T-cell (primary cell): ENCODE measurements around the gene SLC26A1. TPM values are rescaled to one million over a fixed set of nuclear protein-coding genes. Genes with fewer than 3 reads are reported as not detected.

Experiments used
- ATAC-seq, 4 experiments: fragments of 200-7000 bp in 3 of 4; fragments of 150-1000 bp in 1 of 4; cut with Tn5 transposase; replicated peaks in 1 of 4; 1 replicate in 3 of 4; 2 replicates in 1 of 4; pipeline ENCODE4 v1.10.0; 2021; ENCODE audit warnings: moderate library complexity in 3 of 4, mild to moderate bottlenecking in 2 of 4, moderate number of reproducible peaks in 1 of 4
- CTCF ChIA-PET, 2 donors: fragments of 300-600 bp; sonication (Branson Sonifier 250); formaldehyde crosslinking; loops; one replicate each; lab custom pipeline; 2022; ENCODE audit warnings: antibody characterized with exemption in 2 of 2; lab: Charles Lee
- POLR2A ChIA-PET, 2 donors: fragments of 300-600 bp; sonication (Branson Sonifier 250); formaldehyde crosslinking; loops; one replicate each; lab custom pipeline; 2022; ENCODE audit warnings: antibody characterized with exemption in 2 of 2; lab: Charles Lee
- DNase-seq, 35 experiments: peaks; one replicate each; pipeline versions ENCODE4 v3.0.0 to v3.0.0-alpha.2; 2013 to 2023
- H3K27ac ChIP-seq: one replicate; pipeline ENCODE4 v1.5.1; 2013; ENCODE audit warnings: low read length
- H3K27me3 ChIP-seq, 2 experiments: replicated peaks in 1 of 2; 1 replicate in 1 of 2; 2 replicates in 1 of 2; pipeline versions ENCODE4 v1.6.1 to v1.7.0; 2013; ENCODE audit warnings: low read length in 1 of 2, mixed read lengths in 1 of 2; ENCODE audit not compliant: control insufficient read depth in 2 of 2, insufficient read depth in 2 of 2; ENCODE audit errors: extremely low read depth in 1 of 2
- H3K36me3 ChIP-seq, 2 donors: 1 replicate in 1 of 2; 2 replicates in 1 of 2; pipeline versions ENCODE4 v1.6.1 to v1.7.0; 2013; ENCODE audit warnings: low read length in 1 of 2; ENCODE audit not compliant: control insufficient read depth in 2 of 2, insufficient read depth in 1 of 2; ENCODE audit errors: extremely low read depth in 1 of 2
- H3K4me1 ChIP-seq, 2 experiments: 1 replicate in 1 of 2; 2 replicates in 1 of 2; pipeline versions ENCODE4 v1.6.1 to v1.7.0; 2013; ENCODE audit warnings: low read length in 2 of 2, mixed read lengths in 1 of 2; ENCODE audit not compliant: insufficient read depth in 2 of 2, control insufficient read depth in 1 of 2; ENCODE audit errors: extremely low read depth in 1 of 2
- H3K4me3 ChIP-seq, 2 donors: 1 replicate in 1 of 2; 2 replicates in 1 of 2; pipeline versions ENCODE4 v1.5.1 to v1.7.0; 2013; ENCODE audit warnings: mild to moderate bottlenecking in 2 of 2, low read length in 1 of 2, moderate library complexity in 1 of 2; ENCODE audit not compliant: control insufficient read depth in 1 of 2; ENCODE audit errors: extremely low read depth in 1 of 2
- H3K9me3 ChIP-seq: 2 replicates; pipeline ENCODE4 v1.7.0; 2013
- H3K27ac Mint-ChIP-seq, 2 donors: one replicate each; pipeline ENCODE4 v1.8.0; 2020 to 2021; ENCODE audit warnings: mild to moderate bottlenecking in 2 of 2, mixed read lengths in 2 of 2
- H3K27me3 Mint-ChIP-seq, 2 donors: one replicate each; pipeline ENCODE4 v1.8.0; 2021 to 2022; ENCODE audit warnings: mixed read lengths in 2 of 2
- H3K36me3 Mint-ChIP-seq: one replicate; pipeline ENCODE4 v1.8.0; 2021; ENCODE audit warnings: mixed read lengths
- H3K4me1 Mint-ChIP-seq, 3 donors: one replicate each; pipeline ENCODE4 v1.8.0; 2020 to 2022; ENCODE audit warnings: mixed read lengths in 3 of 3, mild to moderate bottlenecking in 1 of 3
- H3K4me3 Mint-ChIP-seq, 3 donors: one replicate each; pipeline ENCODE4 v1.8.0; 2020 to 2022; ENCODE audit warnings: mild to moderate bottlenecking in 3 of 3, mixed read lengths in 3 of 3, moderate library complexity in 3 of 3
- H3K9me3 Mint-ChIP-seq, 3 donors: one replicate each; pipeline ENCODE4 v1.8.0; 2020 to 2022; ENCODE audit warnings: mixed read lengths in 3 of 3
- WGBS: methylation state at CpG from one replicate; pipeline ENCODE4 v1.1.5; 2013; ENCODE audit warnings: missing lambda C conversion rate; ENCODE audit not compliant: insufficient coverage; 5-methylcytosine and 5-hydroxymethylcytosine counted together
- total RNA-seq, 35 experiments: library from RNA in 6 of 35; stranded (reverse) in 6 of 35; fragments of 120-200 nt in 1 of 35; gene quantifications; one replicate each; pipeline versions ENCODE4 v1.2.1 to v1.2.4 and lab custom pipeline; 2013 to 2026

Gene SLC26A1
- total RNA-seq, 5 donors from 2014 or later (not counting 1 experiment from before 2014, with no cell fraction given): 0.16 to 1.5 (median 0.39) TPM; not detected in 1

DNA sequence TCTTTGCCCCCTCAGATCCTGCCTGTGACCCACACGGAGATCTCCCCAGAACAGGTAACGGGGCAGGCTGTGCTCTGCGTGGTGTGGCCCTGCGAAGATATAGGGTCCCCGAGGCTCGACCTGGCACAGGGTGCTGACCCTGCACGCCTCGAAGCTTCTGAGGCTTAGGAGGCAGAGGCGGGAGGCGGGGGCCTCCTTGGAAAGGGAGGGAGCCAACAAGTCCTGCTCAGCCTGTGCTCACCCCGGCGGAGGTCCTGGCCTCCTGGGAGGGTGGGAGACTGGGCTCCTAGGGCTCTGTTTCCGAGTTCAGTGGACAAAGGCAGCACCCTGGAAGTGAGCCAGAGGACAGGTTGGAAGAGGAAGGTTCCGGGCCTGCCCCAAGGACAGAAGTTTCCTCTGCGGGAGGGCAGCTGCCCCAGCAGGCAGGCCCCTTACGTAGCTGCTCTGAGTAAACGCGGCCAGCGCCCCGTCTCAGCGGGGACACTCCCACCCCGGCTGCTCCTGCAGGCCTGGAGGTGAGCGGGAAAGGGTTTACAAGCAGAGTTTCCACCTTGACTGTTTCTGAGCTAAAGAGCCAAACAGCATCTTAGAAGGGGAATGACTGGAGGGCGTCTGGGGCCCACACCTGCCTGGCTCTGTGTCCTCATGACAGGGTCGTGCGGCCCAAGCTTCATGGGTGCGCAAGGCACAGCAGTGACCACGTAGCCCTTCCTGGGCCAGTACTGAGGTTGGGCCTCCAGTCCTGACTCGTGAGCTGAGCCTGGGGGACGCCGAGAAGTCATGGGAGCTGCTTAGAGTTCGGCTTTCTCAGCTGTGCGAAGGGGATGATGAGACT, 44.9 kb downstream of the SLC26A1 start:
- ChIA-PET CTCF (no interaction called here), POLR2A (no interaction called here)
- DNase-seq (no peak), ATAC-seq (no peak)
- Histone ChIP-seq H3K9me3 (no peaks in the 10 kb centered on the region), H3K27me3 (no peaks in the 10 kb centered on the region), H3K27ac (no peak overlapping the region), H3K4me1 (peaks cover 0 to 8% of the 10 kb centered on the region in 2 experiments), H3K4me3 (no peak overlapping the region), H3K36me3 (peaks cover 4 to 5% of the 10 kb centered on the region in 2 donors)
- Mint-ChIP-seq H3K9me3 (no peaks in the 10 kb centered on the region), H3K4me1 (peaks cover 2 to 20% (median 3%) of the 10 kb centered on the region in 3 donors), H3K27ac (no peak overlapping the region), H3K27me3 (no peaks in the 10 kb centered on the region), H3K4me3 (no peak overlapping the region), H3K36me3 (peaks cover 6% of the 10 kb centered on the region)
- 96% methylated on average over 29 of the region's 33 CpGs for WGBS

DNA sequence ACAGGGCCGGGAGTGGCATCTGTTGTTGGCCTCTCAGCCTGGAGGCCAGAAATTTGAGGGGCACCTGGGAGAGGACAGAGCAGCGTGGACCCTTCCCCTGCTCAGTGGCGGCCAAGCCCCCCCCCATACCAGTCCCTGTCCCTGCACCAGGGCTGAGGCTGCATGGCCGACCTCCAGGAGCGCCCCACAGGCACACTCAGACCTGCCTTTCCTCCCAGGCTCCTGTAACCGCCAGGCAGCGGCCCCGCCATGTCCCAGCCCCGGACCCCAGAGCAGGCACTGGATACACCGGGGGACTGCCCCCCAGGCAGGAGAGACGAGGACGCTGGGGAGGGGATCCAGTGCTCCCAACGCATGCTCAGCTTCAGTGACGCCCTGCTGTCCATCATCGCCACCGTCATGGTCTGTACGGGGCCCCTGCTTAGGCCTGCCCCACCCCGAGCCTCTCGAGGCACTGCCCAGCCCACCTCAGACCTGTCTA, 45.7 kb downstream of the SLC26A1 start:
- 91% methylated on average over 19 of the region's 19 CpGs for WGBS
- POLR2A ChIA-PET: no interaction called here
- Mint-ChIP-seq H3K36me3 (peaks cover 6% of the 10 kb centered on the region), H3K9me3 (no peaks in the 10 kb centered on the region), H3K4me3 (no peak overlapping the region), H3K27ac (no peak overlapping the region), H3K27me3 (no peaks in the 10 kb centered on the region), H3K4me1 (peaks cover 2 to 20% (median 3%) of the 10 kb centered on the region in 3 donors)
- Histone ChIP-seq H3K9me3 (no peaks in the 10 kb centered on the region), H3K27me3 (no peaks in the 10 kb centered on the region), H3K36me3 (peaks cover 4 to 5% of the 10 kb centered on the region in 2 donors), H3K4me1 (peaks cover 0 to 8% of the 10 kb centered on the region in 2 experiments), H3K27ac (no peak overlapping the region), H3K4me3 (no peak overlapping the region)
- DNase-seq (no peak), ATAC-seq (no peak)
- CTCF ChIA-PET: no interaction called here

DNA sequence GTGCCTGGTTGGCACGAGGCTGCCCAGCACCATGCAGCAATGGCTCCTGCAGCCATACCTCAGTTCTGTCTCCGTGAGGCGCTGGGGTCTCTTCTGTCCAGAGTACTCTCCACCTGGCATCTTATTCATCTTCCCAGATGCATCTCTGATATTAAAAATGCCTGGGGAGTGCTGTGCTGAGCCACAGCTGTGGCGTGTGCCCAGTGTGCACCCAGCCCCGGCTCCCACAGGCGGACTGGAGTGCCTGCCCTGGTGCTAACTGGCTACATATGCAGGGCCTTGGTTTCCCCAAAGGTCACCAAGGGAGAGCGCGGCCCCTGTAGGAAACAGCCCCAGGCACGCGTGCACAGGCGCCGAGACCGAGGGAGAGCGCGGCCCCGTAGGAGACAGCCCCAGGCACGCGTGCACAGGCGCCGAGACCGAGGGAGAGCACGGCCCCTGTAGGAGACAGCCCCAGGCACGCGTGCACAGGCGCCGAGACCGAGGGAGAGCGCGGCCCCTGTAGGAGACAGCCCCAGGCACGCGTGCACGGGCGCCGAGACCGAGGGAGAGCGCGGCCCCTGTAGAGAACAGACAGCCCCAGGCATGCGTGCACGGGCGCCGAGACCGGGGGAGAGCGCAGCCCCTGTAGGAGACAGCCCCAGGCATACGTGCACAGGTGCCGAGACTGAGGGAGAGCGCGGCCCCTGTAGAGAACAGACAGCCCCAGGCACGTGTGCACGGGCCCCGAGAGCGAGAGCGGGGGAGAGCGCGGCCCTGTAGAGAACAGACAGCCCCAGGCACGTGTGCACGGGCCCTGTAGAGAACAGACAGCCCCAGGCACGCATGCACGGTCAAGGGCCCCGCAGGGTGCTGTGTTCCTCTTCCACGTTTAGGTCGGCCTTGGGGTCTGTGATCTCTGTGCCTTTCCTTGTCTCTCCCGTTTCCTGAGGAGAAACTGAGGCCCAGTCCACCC, 46.4 kb downstream of the SLC26A1 start:
- no peak for DNase-seq
- Mint-ChIP-seq H3K4me1 (peaks cover 2 to 20% (median 3%) of the 10 kb centered on the region in 3 donors), H3K4me3 (peak overlapping the region in 1 of 3 donors; percentile 28), H3K27me3 (no peaks in the 10 kb centered on the region), H3K36me3 (peaks cover 6% of the 10 kb centered on the region), H3K9me3 (no peaks in the 10 kb centered on the region), H3K27ac (no peak overlapping the region)
- Histone ChIP-seq H3K27ac (no peak overlapping the region), H3K9me3 (no peaks in the 10 kb centered on the region), H3K4me3 (no peak overlapping the region), H3K36me3 (peaks cover 4 to 5% of the 10 kb centered on the region in 2 donors), H3K27me3 (no peaks in the 10 kb centered on the region), H3K4me1 (peaks cover 0 to 8% of the 10 kb centered on the region in 2 experiments)
- ATAC-seq: no peak
- ChIA-PET POLR2A (no interaction called here), CTCF (interaction anchor here in 1 of 2 donors (0.8 kb wide), 1 partner anchor 13 kb away, joined by 3 read pairs; no protein-coding TSS in a partner anchor)
- WGBS: 67% methylated on average over 56 of the region's 62 CpGs

DNA sequence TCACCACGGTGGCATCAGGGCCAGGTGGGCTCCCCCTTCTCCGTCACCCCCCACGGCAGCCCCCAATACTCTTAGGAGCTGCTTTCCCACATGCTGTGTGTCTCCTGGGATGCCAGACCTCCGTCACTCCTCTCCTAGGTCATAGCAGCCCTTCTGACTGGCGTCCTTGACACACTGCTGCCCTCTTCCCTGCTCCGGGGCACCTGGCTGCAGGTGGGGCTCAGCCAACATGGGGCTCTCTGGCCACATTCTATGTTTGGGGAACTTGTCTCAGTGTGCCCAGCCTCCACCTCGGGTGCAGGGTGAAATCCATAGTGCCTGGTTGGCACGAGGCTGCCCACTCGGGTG, 47.1 kb downstream of the SLC26A1 start:
- Mint-ChIP-seq H3K27me3 (no peaks in the 10 kb centered on the region), H3K9me3 (no peaks in the 10 kb centered on the region), H3K27ac (no peak overlapping the region), H3K36me3 (peaks cover 6% of the 10 kb centered on the region), H3K4me1 (peaks cover 2 to 20% (median 3%) of the 10 kb centered on the region in 3 donors), H3K4me3 (peak overlapping the region in 1 of 3 donors; percentile 28)
- Histone ChIP-seq H3K36me3 (peaks cover 0 to 4% of the 10 kb centered on the region in 2 donors), H3K27me3 (no peaks in the 10 kb centered on the region), H3K9me3 (no peaks in the 10 kb centered on the region), H3K4me3 (no peak overlapping the region), H3K27ac (no peak overlapping the region), H3K4me1 (peaks cover 0 to 8% of the 10 kb centered on the region in 2 experiments)
- DNase-seq: peak in 1 of 35 experiments; percentile 20
- ATAC-seq: no peak
- ChIA-PET CTCF (interaction anchor here in 1 of 2 donors (0.8 kb wide), 1 partner anchor 12 kb away, joined by 3 read pairs; no protein-coding TSS in a partner anchor), POLR2A (no interaction called here)
- WGBS: 73% methylated on average over 9 of the region's 9 CpGs

DNA sequence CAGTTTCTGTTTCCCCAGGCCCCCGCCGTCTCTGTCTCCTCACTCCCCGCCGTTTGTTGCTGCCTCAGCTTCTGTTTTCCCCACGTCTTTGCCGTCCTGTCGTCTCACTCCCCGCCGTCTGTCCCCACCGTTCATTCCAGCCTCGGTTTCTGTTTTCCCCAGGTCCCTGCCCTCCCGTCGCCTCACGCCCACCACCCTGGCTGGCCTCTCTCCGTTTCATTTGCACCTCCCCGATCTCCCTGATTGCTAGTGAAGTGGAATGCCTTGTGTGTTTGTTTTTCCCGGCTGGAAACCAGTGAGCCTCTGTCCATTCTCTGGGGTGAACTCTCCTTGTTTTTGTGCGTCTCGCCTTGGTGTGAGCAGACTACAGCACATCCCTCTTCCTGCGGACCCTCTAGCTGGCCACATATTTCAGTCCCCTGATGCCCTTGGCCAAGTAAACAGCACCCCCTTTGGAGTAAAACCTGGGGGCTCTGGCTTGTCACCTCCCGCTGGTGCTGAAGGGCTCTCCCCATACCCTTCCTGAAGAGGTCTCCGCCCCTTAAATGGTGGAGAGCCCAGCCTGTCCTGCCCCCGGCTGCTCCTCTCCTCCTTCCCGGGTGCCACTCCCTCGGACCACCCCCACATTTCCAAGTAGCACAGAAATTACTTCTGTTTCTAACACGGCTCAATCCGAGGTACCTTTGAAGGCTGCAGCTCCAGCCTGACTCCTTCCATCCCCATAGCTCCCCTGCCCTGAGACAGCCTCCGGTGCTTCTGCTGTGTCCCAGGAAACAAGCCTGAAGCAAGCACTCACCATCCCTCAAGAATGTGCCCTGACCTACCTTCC, 47.7 kb downstream of the SLC26A1 start:
- H3K4me3 Mint-ChIP-seq: peak overlapping the region in 1 of 3 donors; percentile 28
- ChIA-PET CTCF (interaction anchor here in 1 of 2 donors (0.8 kb wide), 1 partner anchor 12 kb away, joined by 3 read pairs; no protein-coding TSS in a partner anchor), POLR2A (no interaction called here)
- ATAC-seq (no peak), DNase-seq (no peak)
- peaks cover 2 to 20% (median 3%) of the 10 kb centered on the region in 3 donors for H3K4me1 Mint-ChIP-seq
- no peak overlapping the region for H3K27ac ChIP-seq
- peaks cover 6% of the 10 kb centered on the region for H3K36me3 Mint-ChIP-seq
- H3K27me3 Mint-ChIP-seq: no peaks in the 10 kb centered on the region
- peaks cover 0 to 4% of the 10 kb centered on the region in 2 donors for H3K36me3 ChIP-seq
- WGBS: 87% methylated on average over 20 of the region's 28 CpGs
- peaks cover 0 to 8% of the 10 kb centered on the region in 2 experiments for H3K4me1 ChIP-seq
- H3K4me3 ChIP-seq: no peak overlapping the region
- H3K9me3 ChIP-seq: no peaks in the 10 kb centered on the region
- no peaks in the 10 kb centered on the region for H3K9me3 Mint-ChIP-seq
- H3K27me3 ChIP-seq: no peaks in the 10 kb centered on the region
- H3K27ac Mint-ChIP-seq: no peak overlapping the region
